ENCODE data around the gene MEFV.

- TF ChIP-seq CTCF (IDR thresholded peaks at IDR 0.05) (no peak), POLR2A (IDR thresholded peaks at IDR 0.05) (no peak)
Observed at GRCh38 chr16:3246002-3246401, 10.4 kb downstream of the MEFV start.
